Psoas muscle (tissue), 8 donors: ENCODE measurements around the gene CNOT9. TPM values are rescaled to one million over a fixed set of nuclear protein-coding genes. Genes with fewer than 3 reads are reported as not detected.

ENCODE experiments used
- ATAC-seq, 4 donors: fragments of 200-7000 bp; cut with Tn5 transposase; one replicate each; pipeline ENCODE4 v1.9.1; 2020; ENCODE audit warnings: moderate library complexity in 3 of 4, mild to moderate bottlenecking in 2 of 4
- DNase-seq, 2 donors: peaks; one replicate each; pipeline ENCODE4 v3.0.0-alpha.2; 2020
- H3K27ac ChIP-seq: fragments of 200-600 bp; one replicate; pipeline ENCODE4 v1.8.0; 2022
- H3K27me3 ChIP-seq, 3 donors: fragments of 200-600 bp in 1 of 3; one replicate each; pipeline versions ENCODE4 v1.6.1 to v1.8.0; 2013 to 2022; ENCODE audit warnings: low read length in 2 of 3, mild to moderate bottlenecking in 2 of 3, moderate library complexity in 1 of 3; ENCODE audit not compliant: insufficient read depth in 3 of 3
- H3K36me3 ChIP-seq, 2 donors: fragments of 200-600 bp in 1 of 2; one replicate each; pipeline versions ENCODE4 v1.6.1 to v1.8.0; 2013 to 2022; ENCODE audit warnings: low read depth in 1 of 2, mild to moderate bottlenecking in 1 of 2, moderate library complexity in 1 of 2; ENCODE audit not compliant: insufficient read depth in 1 of 2
- H3K4me1 ChIP-seq: fragments of 200-600 bp; one replicate; pipeline ENCODE4 v1.8.0; 2022
- H3K4me3 ChIP-seq: fragments of 200-600 bp; one replicate; pipeline ENCODE4 v1.8.0; 2022; ENCODE audit warnings: mild to moderate bottlenecking
- H3K9me3 ChIP-seq: fragments of 200-600 bp; one replicate; pipeline ENCODE4 v1.8.0; 2022
- WGBS, 3 donors: extraction: QIAGEN DNeasy Blood & Tissue Kit; methylation state at CpG; one replicate each; pipeline versions ENCODE4 v1.1.6 to v1.1.7; 2013; 5-methylcytosine and 5-hydroxymethylcytosine counted together
- intact Hi-C, 2 donors: fragments of 100-400 bp; cut with DNase I; formaldehyde crosslinking; loops; one replicate each; pipeline versions ENCODE4 v1.11.0 to v1.14.2; 2022
- polyA plus RNA-seq, 3 donors: library from polyadenylated mRNA; stranded (reverse); fragments of 200-250 nt; gene quantifications; one replicate each; pipeline ENCODE4 v1.2.3, GENCODE V29; 2013
- total RNA-seq, 4 donors: library from RNA; stranded (reverse); fragmentation: NEBNext Ultra II Directional in 2 of 4; extraction: Animal tissue kit (Norgen Biotek cat#: 25700) in 2 of 4; gene quantifications; one replicate each; pipeline versions ENCODE4 v1.2.1 to v1.2.4, GENCODE V29; 2021 to 2023
- TF ChIP-seq, protein P1 (sequence below): fragments of 200-600 bp; IDR thresholded peaks from one replicate; pipeline ENCODE4 v1.8.0; 2022; ENCODE audit warnings: antibody characterized with exemption
- donor health status: healthy with polysubstance abuse.
- donor health status: DM: no; HTN: no; CAD: no; lungs with moderate emphysema.
- donor health status: Bipolar disorder and iron deficiency.
- donor health status: healthy.
- donor health status: DM: yes; HTN: yes; CAD: no.
- donor health status: DM: no; HTN: no; CAD: no.
- donor health status: DM: no; HTN: no; CAD: no.
- donor health status: DM: yes; HTN: yes; CAD: no.

The CNOT9 gene
- total and polyA plus RNA-seq, 7 donors = 12.3 to 22.9 (median 17.9) TPM

DNA sequence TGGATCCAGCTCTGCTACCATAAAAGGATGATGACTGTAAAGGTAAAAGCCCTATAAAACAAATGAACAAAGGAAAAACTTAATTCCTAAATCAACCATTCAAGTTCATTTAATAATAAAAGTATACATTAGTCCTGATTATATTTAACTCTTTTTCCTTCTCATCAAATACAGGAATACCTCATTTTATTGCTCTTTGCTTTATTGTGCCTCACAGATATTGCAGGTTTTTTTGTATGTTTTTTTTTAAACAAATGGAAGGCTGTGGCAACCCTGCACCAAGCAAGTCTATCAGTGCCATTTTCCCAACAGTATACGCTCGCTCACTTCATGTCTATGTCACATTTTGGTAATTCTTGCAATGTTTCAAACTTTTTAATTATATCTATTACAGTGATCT, 38.6 kb upstream of the CNOT9 start:
- TF ChIP-seq, protein P1, sequence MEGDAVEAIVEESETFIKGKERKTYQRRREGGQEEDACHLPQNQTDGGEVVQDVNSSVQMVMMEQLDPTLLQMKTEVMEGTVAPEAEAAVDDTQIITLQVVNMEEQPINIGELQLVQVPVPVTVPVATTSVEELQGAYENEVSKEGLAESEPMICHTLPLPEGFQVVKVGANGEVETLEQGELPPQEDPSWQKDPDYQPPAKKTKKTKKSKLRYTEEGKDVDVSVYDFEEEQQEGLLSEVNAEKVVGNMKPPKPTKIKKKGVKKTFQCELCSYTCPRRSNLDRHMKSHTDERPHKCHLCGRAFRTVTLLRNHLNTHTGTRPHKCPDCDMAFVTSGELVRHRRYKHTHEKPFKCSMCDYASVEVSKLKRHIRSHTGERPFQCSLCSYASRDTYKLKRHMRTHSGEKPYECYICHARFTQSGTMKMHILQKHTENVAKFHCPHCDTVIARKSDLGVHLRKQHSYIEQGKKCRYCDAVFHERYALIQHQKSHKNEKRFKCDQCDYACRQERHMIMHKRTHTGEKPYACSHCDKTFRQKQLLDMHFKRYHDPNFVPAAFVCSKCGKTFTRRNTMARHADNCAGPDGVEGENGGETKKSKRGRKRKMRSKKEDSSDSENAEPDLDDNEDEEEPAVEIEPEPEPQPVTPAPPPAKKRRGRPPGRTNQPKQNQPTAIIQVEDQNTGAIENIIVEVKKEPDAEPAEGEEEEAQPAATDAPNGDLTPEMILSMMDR = no peak
- ATAC-seq (no peak), DNase-seq (no peak)
- H3K4me1 ChIP-seq = no peaks in the 10 kb centered on the region
- no peak overlapping the region for H3K4me3 ChIP-seq
- H3K36me3 ChIP-seq = peaks cover 0 to 91% of the 10 kb centered on the region in 2 donors
- no peaks in the 10 kb centered on the region for H3K9me3 ChIP-seq
- H3K27me3 ChIP-seq = no peaks in the 10 kb centered on the region
- intact Hi-C loops = no loop called here
- 97 to 99% (median 97%) methylated on average over 2 of the region's 2 CpGs for WGBS, 3 donors
- H3K27ac ChIP-seq = no peak overlapping the region

DNA sequence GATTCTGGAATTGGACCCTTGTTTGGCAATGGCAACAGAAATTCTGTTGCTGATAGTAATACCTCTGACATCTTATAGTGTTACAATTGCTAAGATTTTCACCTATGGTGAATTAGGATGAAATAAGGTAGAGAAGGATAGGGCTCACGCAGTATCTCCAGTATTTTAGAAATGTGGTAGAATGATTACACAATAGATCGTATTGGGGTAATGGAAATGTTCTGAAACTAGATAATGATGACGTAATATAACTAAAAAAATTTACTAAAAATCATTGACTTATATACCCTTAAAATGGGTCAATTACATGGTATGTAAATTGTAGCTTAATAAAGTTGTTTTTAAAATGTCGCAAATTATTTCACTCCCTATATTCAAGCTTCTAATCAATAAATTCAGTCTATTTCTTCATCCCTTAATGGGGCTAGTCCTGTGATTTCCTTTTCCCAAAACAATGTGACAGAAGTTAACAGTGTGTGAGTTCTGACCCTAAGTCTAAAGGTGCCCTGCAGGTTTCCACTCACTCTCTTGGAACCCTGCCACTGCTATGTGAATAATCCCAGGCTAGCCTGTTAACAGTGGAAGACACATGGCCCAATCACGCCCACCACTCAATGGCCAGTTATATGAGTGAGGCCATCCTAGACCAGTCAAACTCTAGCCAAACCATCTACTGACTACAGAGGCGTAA, 31.7 kb upstream of the CNOT9 start:
- peaks cover 8 to 88% of the 10 kb centered on the region in 2 donors for H3K36me3 ChIP-seq
- no peak overlapping the region for H3K27ac ChIP-seq
- 87 to 95% (median 88%) methylated on average over 6 of the region's 6 CpGs for WGBS, 3 donors
- H3K9me3 ChIP-seq = no peaks in the 10 kb centered on the region
- H3K27me3 ChIP-seq = no peaks in the 10 kb centered on the region
- TF ChIP-seq, protein P1 = no peak
- ATAC-seq (no peak), DNase-seq (no peak)
- intact Hi-C loops = no loop called here
- H3K4me1 ChIP-seq = no peaks in the 10 kb centered on the region
- H3K4me3 ChIP-seq = no peak overlapping the region

DNA sequence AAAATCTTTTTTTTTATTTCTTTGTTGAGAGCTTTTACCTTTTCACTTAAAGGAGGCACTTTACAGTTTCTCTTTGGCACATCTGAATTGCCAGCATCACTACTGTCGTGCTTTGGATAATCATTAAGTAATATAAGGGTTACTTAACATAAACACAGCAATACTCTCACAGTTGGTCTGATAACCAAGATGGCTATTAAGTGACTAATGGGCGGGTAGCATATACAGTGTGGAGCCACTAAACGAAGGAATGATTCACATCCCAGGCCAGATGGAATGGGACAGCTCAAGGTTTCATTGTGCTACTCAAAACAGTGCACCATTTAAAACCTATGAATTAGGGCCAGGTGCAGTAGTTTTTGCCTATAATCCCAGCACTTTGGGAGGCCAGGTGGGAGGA, 28.6 kb upstream of the CNOT9 start:
- intact Hi-C loops = loop anchor here in 1 of 2 donors (10.0 kb wide), 1 partner anchor 45 kb away; no protein-coding TSS in a partner anchor

DNA sequence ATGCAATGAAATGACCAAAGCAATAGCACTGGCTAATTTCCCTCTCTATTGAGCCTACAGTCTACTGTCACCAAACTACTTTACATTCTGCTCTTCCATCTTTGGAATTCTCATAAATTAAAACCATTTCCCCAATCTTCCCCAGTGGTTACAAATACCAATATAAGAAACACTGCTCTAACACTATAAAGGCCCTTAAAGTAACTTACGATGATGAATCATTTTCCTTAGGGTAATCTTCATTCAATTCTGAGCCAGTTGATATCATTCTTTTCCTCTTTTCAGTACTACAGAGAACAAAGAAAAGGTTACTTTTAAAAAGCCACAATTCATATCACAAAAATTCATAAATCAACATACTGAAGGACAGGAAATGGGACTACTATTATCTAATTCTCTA, 22.6 kb upstream of the CNOT9 start:
- intact Hi-C loops = loop anchor here in 1 of 2 donors (10.0 kb wide), 1 partner anchor 51 kb away; no protein-coding TSS in a partner anchor
- TF ChIP-seq, protein P1 = no peak

More for the DNA sequence above, 28.6 kb upstream of the CNOT9 start:
- H3K27ac ChIP-seq = no peak overlapping the region
- no peaks in the 10 kb centered on the region for H3K27me3 ChIP-seq
- H3K36me3 ChIP-seq = peaks cover 9 to 87% of the 10 kb centered on the region in 2 donors
- WGBS, 3 donors = 92 to 96% (median 94%) methylated on average over 3 of the region's 3 CpGs
- ATAC-seq = no peak
- H3K4me1 ChIP-seq = no peaks in the 10 kb centered on the region
- TF ChIP-seq, protein P1 = no peak
- no peak for DNase-seq
- H3K4me3 ChIP-seq = no peak overlapping the region
- H3K9me3 ChIP-seq = no peaks in the 10 kb centered on the region

More for the DNA sequence above, 22.6 kb upstream of the CNOT9 start:
- Histone ChIP-seq H3K27ac (no peak overlapping the region), H3K9me3 (no peaks in the 10 kb centered on the region), H3K4me1 (no peaks in the 10 kb centered on the region), H3K4me3 (no peak overlapping the region), H3K27me3 (no peaks in the 10 kb centered on the region), H3K36me3 (peaks cover 4 to 94% of the 10 kb centered on the region in 2 donors)
- DNase-seq (no peak), ATAC-seq (no peak)
- 95 to 98% (median 98%) methylated on average over 1 of the region's 1 CpG for WGBS, 3 donors
